ENCODE measurements around the gene KDM5D.
A peak's percentile ranks its signal among the peaks of the same experiment; 100 is the strongest.

The KDM5D gene

DNA sequence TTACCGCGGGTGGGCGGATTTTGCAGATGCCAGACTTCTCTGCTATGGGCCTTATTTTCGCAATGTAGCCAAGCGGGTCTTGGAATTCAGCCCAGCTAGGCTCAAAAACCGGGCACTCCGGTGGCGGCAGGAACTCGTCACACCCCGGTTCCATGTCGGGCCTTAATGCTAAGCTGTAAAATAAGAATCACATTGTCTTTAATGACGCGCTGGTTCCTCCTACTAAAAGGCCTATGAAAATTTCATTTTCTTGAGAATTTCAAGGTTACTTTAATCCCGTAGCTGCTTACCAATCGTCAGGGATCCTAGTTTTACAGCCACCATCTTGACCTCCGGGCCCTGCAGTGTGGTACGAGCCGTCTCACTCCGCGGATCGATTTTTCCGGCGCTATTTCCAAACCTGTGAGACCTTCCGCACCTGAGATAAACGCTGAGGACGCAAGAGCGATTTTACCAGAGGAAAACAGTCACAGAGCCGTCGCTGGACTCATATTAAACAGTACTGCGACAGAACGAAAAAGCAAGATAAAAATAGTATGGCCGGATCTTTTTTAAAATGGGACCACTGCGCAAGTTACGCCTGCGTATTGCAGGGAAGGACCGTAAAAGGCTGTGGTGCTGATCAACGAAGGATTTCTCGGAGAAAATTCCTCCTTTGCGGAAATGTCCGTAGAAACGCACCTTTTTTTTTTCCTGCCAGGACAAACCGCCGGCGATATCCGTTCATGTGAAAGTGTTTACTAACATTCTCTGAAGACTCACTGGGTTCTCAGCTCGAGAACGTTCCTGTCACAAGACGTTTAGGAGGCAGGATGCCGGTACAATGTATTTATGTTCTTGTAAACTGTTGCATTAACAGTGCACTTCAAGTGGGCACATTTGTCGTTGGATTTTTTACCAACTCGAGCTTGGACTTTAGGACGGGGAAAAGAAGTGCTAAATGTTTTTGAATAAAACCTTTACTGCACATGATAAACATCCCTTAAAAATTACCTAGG is at the start of gene KDM5D:
Gene KDM5D (minus strand): TSS at position 346 of the 998 bp plus-strand sequence. CDS start 192 bp downstream, at position 154.
- ATAC-seq = peak; percentile 93
- peak; percentile 56 for DNase-seq

DNA sequence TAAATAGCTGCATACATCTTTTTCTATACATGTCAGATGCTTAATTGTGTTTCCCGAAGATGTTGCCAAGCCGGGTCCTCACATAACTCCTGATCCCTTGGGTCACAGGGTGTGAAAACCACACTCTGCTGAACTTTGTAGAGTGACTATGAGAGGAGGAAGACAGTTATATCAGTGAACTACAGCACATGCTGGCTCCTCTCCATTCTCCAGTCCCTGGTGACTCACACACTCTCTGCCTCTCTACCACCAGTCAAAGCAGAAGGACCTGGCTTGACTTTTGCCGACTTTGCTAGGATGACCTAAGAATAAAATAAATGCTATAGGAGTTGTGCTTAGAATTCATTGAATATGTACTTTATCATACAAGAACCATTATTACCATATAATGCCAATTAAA is 23.8 kb upstream of the KDM5D start:
- ATAC-seq (no peak), DNase-seq (no peak)

DNA sequence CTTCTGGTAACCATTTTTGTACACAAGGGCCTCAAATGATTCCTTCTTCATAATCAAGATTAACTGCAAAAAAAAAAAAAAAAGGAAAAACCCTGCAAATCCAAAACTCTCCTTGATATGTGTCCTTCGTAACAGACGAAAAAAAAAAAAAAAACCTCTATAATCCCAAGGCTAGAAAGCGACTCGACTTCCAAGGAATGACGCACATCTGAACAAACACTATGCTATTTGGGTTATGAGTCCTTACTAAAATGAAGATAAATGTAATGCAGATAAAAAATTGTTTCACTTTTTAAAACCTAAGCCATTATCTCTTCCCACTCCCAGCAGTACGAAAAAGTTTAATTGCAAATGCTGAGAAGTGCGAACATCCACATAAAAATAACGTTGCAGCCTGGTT is 1.2 kb downstream of the KDM5D start:
- DNase-seq = no peak
- no peak for ATAC-seq

DNA sequence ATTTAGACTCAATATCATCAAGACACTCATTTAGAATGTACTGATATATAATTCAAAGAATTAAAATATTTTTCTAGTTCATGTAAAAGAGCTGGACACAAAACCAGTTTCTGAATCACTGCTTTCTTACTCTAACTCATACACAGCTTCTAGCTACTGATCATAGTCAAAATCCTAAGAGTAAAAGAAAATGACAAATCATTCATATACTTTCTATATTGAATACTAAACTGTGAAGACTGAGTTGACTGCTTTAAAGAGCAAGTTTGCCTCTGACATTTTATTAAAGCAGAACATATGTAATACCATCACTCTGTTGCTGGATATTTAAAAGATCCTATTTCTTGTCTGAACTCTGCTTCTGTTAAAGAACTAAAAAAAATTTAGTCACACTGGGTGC is 2.4 kb downstream of the KDM5D start:
- ATAC-seq = no peak
- no peak for DNase-seq

GRCh38 chrY:19734425-19734824 is 10.1 kb downstream of the KDM5D start:
- no peak for ATAC-seq
- DNase-seq = no peak

- DNase-seq = no peak
- ATAC-seq = no peak
These were observed 26.6 kb downstream of the KDM5D start for GRCh38 chrY:19717950-19718349.

DNA sequence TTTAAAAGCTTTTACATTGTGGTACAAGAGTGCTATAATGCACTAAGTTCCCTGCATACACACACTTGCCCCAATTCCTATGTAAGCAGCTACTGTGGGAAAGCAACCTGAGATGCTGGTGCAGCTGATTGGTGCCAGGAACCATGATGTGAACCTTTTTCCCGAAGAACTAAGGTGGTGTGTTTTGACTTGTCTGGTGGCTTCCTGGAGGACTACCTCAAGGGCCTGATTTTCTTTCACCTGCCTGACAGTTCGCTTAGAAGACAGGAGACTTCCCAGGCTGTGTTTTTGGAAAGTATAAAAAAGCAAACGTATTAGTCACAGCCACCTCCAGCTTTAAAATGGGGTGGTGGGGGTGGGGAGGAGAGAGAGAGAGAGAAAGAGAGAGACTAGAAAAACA is 27.4 kb downstream of the KDM5D start:
- ATAC-seq = no peak

DNA sequence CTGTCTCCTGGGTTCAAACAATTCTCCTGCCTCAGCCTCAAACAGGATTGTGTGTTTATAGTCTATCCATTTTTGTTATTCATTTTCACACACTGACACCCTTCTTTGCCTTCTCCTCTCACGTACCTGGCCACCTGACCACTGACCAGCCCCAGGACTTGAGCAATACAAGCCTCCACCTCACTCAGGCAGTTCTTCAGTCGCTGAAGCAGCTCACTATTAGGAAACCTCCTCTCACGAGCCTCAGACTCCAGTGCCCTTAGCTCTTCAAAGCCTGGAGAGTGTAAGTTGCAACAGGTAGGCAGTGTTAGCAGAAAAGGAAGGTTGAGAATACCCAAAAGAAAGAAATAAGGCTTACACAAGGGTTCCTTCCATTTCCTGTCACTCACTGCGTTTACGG is 29.3 kb downstream of the KDM5D start:
- no peak for ATAC-seq
- DNase-seq = no peak

More for the DNA sequence above, 27.4 kb downstream of the KDM5D start:
- no peak for DNase-seq

GRCh38 chrY:19713430-19713829 is 31.1 kb downstream of the KDM5D start:
- DNase-seq (no peak), ATAC-seq (no peak)

DNA sequence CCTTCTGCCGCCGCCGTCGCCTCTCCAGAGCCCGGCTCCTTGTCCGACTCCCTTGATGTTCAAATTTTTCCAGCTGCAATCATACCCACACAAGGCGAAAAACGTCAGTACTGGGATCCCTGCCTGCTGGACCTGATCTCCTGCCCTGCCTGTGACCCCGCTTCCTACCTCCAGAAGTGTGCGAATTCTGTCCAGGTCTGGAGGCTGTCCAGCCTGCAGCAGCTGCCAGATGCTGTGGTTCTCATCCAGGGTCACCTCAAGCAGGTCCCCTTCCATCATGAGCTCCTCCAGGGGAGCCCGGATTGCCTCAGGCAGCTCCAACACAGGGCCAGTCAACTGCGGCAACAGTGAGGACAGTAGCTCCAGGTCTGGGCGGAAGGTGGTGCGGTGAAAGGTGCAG is 38.3 kb downstream of the KDM5D start:
- no peak for ATAC-seq

GRCh38 chrY:19698495-19698894 is 46.0 kb downstream of the KDM5D start:
- ATAC-seq = no peak
- DNase-seq = no peak

More for the DNA sequence above, 38.3 kb downstream of the KDM5D start:
- DNase-seq = no peak

- DNase-seq (no peak), ATAC-seq (no peak)
These were observed 63.7 kb downstream of the KDM5D start for GRCh38 chrY:19680821-19681220.

All from stimulated activated naive CD8-positive, alpha-beta T cell treated with anti-CD3 and anti-CD28 coated beads, Interleukin-15, Interleukin-2, amounts not matched to agents 100 U/mL and 50 U/mL, for 24 hours (primary cell).